Measurements from ENCODE around the gene ADAMTS3.

The ADAMTS3 gene

DNA sequence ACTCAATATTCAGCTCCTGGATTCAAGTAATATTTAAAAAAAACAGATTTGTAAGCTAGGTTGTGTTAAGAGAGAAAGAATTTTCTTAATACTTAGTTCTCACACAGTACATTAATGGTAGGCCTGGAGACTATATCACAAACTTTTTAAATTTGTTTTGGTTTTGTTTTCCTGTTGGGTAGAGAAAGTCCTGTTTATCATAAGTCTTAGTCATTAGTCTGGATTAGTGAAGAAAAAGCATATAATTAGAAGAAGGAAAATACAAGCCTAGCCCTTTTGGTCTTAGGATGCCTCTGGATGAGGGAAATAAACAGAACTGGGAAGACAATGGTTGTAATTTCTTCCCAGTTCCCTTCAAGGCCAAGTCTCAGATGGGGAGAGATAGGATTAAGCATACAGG is 163.6 kb downstream of the ADAMTS3 start:
- DNase-seq (ENCODE audit: low read depth) = no peak

- peak; percentile 37 for DNase-seq (ENCODE audit: low read depth)
Observed at GRCh38 chr4:72397314-72397713, 171.7 kb downstream of the ADAMTS3 start.

- peak; percentile 28 for DNase-seq (ENCODE audit: low read depth)
Observed at GRCh38 chr4:72394012-72394663, 174.9 kb downstream of the ADAMTS3 start.

DNA sequence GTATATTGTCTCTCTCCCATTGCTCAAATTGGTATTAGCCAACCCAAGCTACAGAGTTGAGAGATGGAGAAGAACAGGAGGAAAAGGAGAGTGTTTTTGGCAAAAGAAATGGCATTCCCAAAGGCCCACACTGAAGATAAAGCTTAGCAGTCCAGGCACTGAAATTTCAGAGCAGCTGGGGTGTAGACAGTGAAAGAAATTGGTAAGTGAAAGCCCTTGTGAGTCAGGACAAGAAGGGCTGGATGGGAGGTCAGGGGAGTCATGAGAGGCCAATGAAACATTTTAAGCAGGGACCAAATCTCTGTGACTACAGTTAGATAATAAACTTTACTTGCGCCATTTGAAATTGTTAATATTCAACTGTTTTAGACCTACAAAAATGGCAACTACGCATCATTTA is 177.7 kb downstream of the ADAMTS3 start:
- DNase-seq (ENCODE audit: low read depth) = no peak

DNA sequence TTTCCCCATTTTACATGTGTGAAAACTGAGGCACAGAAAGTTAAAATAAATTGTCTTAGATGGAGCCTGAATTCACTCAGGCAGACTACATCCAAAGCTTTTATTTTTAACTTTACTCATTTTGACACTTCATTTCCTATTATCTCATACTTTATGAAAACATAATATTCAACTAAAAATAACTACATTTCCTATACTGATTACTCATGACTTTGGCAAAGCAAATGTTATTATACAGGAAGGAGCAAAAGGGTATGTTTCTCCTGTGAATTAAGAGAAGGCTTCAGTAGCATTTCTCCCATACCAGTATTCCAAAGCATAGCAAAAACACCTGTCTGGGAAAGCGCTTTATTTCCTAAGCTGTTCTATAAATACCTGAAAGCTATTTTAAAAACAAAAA is 178.6 kb downstream of the ADAMTS3 start:
- DNase-seq (ENCODE audit: low read depth) = peak; percentile 74

DNA sequence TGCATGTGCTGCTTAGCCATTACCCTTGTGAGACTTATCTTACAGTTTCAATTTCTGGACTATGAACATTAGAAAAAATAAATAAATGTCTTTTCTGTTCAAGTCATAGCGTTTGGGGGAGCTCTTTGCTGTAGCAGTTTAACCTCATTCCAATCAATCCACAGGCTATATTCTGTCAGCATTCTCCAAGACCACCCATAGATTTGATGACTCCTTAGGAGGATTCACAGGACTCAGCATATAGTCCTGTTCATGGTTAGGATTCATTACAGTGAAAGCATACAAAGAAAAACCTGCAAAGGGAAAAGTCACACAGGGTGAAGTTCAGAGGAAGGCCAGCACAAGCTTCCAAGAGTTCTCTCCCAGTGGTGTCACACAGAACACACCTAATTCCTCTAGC is 180.5 kb downstream of the ADAMTS3 start:
- no peak for DNase-seq (ENCODE audit: low read depth)

DNA sequence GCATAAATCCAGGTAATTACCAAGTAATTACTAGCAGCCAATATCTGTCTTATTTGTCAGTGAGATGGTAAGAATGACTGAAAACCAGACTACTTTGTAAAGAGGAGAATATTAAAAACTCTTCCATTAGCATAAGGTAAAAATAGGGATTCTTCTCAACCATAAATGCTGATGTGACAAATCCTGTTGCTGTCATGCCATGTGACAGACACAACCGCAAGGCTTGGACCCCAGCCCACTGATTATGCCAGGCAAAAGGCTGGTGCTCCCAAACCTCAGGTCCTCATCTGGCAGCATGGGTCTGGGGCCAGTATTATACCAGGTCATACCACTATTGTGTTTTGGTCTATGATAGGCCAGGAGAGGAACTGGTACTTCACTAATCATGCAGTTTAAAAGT is 181.1 kb downstream of the ADAMTS3 start:
- no peak for DNase-seq (ENCODE audit: low read depth)

- peak; percentile 83 for DNase-seq (ENCODE audit: low read depth)
Observed at GRCh38 chr4:72383439-72383838, 185.6 kb downstream of the ADAMTS3 start.

DNA sequence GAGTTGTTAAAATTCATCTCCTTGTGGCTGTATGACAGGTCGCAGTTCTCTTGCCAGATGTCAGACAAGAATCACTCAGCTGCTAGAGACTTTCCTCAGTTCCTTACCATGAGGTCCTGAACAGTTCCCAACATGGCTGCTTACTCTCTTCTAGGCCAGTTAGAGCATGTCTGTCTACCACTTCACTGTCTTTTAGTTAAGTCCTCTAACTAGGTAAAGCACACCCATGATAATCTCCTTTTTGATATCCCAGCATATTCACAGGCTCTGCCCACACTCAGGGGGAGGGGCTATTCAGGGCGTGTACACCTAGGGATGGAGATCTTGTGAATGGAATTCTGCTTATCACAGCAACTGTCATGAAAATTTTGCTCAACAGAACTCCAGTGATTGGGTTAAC is 190.1 kb downstream of the ADAMTS3 start:
- DNase-seq (ENCODE audit: low read depth) = no peak

DNA sequence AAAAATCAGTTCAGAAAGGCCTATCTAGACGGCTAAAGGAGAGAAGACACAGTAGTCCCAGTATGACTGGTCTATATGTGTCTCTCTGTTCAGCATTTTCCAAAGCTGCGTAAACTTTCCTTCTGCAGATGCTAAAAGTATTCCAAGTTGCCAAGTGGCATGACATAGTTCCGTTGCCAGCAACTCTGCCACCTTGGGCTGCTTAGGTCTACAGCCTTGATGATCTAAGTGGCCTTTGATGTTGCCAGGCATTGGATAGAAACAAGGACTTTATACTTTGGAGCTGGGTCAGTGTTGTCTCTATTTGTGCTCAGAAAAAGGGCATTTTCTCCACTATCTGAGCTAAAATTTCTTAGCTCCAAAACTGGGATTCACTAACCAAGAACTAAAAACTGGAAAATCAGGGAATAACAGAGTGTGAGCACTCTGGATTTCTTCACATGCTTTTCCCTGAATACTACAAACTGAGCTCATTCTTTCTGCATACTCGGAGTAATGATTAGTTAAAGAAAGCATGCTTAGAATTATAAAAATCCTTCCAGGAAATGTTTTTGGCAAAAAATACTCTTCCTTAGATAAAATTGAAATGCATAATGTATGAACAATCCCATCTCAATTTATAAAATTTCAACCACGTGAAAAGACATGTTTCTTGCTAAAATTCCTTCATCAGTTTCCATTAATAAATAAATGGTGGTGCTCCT is 191.4 kb downstream of the ADAMTS3 start:
- DNase-seq (ENCODE audit: low read depth) = peak; percentile 83

DNA sequence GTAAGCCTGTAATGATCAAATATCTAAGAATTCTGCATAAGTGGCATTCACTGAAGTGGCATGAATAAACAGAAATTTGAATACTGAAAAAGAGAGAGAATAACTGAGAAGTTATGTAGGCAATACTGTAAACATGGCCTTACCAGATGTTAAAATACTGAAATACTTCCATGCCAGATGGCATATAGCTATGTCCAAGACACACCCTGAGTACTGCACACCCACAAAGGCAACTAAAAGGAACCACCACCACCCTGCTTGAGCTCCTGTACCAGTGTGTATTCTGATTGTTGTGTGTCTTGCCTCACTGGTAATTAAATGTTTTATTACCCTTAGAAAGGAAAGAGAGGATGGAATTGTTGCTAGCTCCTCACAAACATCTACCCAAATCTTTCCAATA is 192.1 kb downstream of the ADAMTS3 start:
- peak; percentile 37 for DNase-seq (ENCODE audit: low read depth)

- peak; percentile 97 for DNase-seq (ENCODE audit: low read depth)
Observed at GRCh38 chr4:72375073-72375736, 193.8 kb downstream of the ADAMTS3 start.

GRCh38 chr4:72374159-72374558 is 194.9 kb downstream of the ADAMTS3 start:
- DNase-seq (ENCODE audit: low read depth) = peak; percentile 25

GRCh38 chr4:72366601-72367000 is 202.4 kb downstream of the ADAMTS3 start:
- peak; percentile 64 for DNase-seq (ENCODE audit: low read depth)

DNA sequence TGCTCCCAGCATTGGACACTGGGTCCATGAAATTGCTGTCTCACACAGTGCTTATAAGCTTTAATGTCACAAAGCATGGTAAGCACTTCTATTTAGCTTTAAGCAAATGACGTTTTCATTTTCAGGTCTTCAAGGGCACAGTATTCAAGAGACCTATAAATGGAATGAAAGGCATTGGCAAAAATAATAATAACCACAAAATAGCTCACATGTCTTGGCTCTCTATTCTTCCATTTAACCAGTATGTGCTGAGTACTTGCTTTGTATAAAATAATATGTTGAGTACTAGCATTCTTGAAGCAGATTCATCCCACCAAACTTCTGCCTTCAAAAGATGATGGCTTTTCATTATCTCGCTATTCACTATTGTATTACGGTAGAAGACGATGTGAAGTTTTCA is 203.0 kb downstream of the ADAMTS3 start:
- DNase-seq (ENCODE audit: low read depth) = no peak

- no peak for DNase-seq (ENCODE audit: low read depth)
Observed at GRCh38 chr4:72365016-72365415, 204.0 kb downstream of the ADAMTS3 start.

GRCh38 chr4:72360075-72360474 is 208.9 kb downstream of the ADAMTS3 start:
- DNase-seq (ENCODE audit: low read depth) = no peak

DNA sequence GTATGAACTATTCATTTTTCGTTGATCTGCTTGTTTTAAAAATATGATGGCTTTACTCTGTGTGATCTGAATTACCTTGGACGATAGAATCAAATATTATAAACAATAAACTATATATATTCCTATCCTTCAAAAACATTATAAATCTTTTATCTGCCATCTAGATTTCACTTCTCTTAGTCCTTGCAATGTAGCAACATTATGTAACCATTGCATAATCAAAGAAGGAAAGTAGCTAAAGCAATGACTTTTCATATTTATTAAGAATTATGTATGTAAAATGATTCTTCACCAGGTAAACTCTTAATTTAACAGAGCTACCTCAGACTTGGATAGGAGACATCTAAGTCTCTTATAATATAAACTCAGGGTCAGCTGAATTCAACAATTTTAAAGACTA is 210.5 kb downstream of the ADAMTS3 start:
- no peak for DNase-seq (ENCODE audit: low read depth)

DNA sequence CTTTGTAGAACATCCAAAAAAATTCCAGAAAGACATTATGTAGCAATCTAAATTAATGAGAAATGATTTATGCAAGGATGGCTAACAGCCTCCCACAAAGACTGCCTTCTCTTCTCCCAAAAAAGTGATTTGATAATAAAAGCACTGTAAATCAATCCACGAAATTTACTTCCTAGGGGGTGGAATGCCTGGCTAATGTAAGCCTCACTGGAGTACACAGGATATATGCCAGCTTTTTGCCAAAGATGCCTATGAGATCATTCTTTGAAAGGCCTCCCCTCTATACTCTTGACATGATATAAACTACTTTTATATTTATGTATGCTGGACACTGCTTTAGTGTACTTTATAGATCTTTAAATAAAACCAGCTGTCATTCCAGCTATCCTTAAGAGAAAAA is 211.1 kb downstream of the ADAMTS3 start:
- peak; percentile 46 for DNase-seq (ENCODE audit: low read depth)

GRCh38 chr4:72352711-72353110 is 216.3 kb downstream of the ADAMTS3 start:
- DNase-seq (ENCODE audit: low read depth) = peak; percentile 81

- no peak for DNase-seq (ENCODE audit: low read depth)
Observed at GRCh38 chr4:72351521-72351920, 217.5 kb downstream of the ADAMTS3 start.

GRCh38 chr4:72348701-72349100 is 220.3 kb downstream of the ADAMTS3 start:
- DNase-seq (ENCODE audit: low read depth) = no peak

DNA sequence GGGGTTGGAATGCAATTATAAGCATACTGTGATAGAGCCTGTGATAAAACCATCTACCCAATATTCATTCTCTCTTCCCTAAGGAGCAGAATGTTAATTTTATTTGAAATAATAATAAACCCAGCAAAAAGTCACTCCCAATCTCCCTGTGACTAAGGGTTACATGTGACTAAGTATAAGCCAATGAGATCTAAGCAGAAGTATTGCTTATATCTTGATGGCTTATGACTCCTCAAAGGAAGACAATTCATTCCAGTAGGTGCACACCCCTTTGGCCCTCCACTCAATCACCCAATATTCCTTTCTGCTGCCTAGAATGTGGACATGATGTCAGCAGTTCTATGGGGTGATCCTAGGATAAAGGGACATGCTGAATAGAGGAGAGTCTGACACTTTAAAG is 224.6 kb downstream of the ADAMTS3 start:
- DNase-seq (ENCODE audit: low read depth) = no peak

All from EH (cell line).